K562 (cell line): ENCODE measurements around the gene ATG4D. TPM values are rescaled to one million over a fixed set of nuclear protein-coding genes. Genes with fewer than 3 reads are reported as not detected.
A peak's percentile ranks its signal among the peaks of the same experiment; 100 is the strongest.

Experiments used
- ASH1L ChIP-seq: fragments of 450-650 bp; IDR thresholded peaks from 2 replicates; pipeline ENCODE4 v1.6.1; 2018; ENCODE audit warnings: borderline replicate concordance, mild to moderate bottlenecking, low read depth; ENCODE audit not compliant: partially characterized antibody
- BRCA1 ChIP-seq, 2 experiments: fragments of 450-650 bp in 1 of 2; sonication (generic) in 1 of 2; formaldehyde crosslinking in 1 of 2; IDR thresholded peaks; 2 replicates each; pipeline versions ENCODE4 v1.5.0 to v1.6.1; 2017 to 2020; ENCODE audit warnings: mild to moderate bottlenecking in 1 of 2, missing genetic modification reagents in 1 of 2
- CC2D1A ChIP-seq: fragments of 450-650 bp; IDR thresholded peaks from 2 replicates; pipeline ENCODE4 v1.6.1; 2017; ENCODE audit warnings: mild to moderate bottlenecking
- GTF2F1 ChIP-seq: IDR thresholded peaks from 2 replicates; pipeline ENCODE4 v1.6.1; 2011; ENCODE audit warnings: low read depth, low read length, improper control_type of control experiment
- HCFC1 ChIP-seq: IDR thresholded peaks from 2 replicates; pipeline ENCODE4 v1.6.1; 2012; ENCODE audit warnings: low read depth, low read length, improper control_type of control experiment
- RB1 ChIP-seq: fragments of 450-650 bp; IDR thresholded peaks from 2 replicates; pipeline ENCODE4 v1.6.1; 2017; ENCODE audit warnings: low read depth, mild to moderate bottlenecking
- XRCC3 ChIP-seq: fragments of 450-650 bp; IDR thresholded peaks from 2 replicates; pipeline ENCODE4 v1.6.1; 2017; ENCODE audit warnings: mild to moderate bottlenecking, moderate library complexity
- YY1 ChIP-seq, 3 experiments: IDR thresholded peaks; 2 replicates each; pipeline ENCODE4 v1.6.1; 2011; ENCODE audit warnings: low read length in 2 of 3, mild to moderate bottlenecking in 2 of 3, moderate library complexity in 2 of 3, borderline replicate concordance in 1 of 3, control low read depth in 1 of 3, low read depth in 1 of 3; ENCODE audit not compliant: insufficient read depth in 3 of 3, insufficient replicate concordance in 2 of 3, control insufficient read depth in 1 of 3, insufficient read length in 1 of 3; ENCODE audit errors: extremely low read depth in 1 of 3
- ZNF133 ChIP-seq: fragments of 250-450 bp; sonication (Bioruptor Pico); IDR thresholded peaks from 2 replicates; pipeline ENCODE4 v1.4.0; 2020; ENCODE audit warnings: mild to moderate bottlenecking
- ZNF239 ChIP-seq: fragments of 250-450 bp; sonication (Bioruptor Pico); IDR thresholded peaks from 2 replicates; pipeline ENCODE4 v1.4.0; 2020; ENCODE audit warnings: mild to moderate bottlenecking
- polyA plus RNA-seq, 8 experiments: library from polyadenylated mRNA; depleted of rRNA in 4 of 8; stranded (reverse) in 5 of 8; unstranded in 3 of 8; fragments of >200 nt; fragmentation: Nextera tagmentation in 2 of 8; fragmentation: Illumina TruSeq in 1 of 8; extraction: Ambion mirVana in 2 of 8; extraction: Trizol in 1 of 8; gene quantifications; 2 replicates each; pipeline versions ENCODE4 v1.2.1 to v1.2.3, GENCODE V29; 2011 to 2014; ENCODE audit warnings: inconsistent platforms in 1 of 8, missing spikeins in 1 of 8
- total RNA-seq, 7 experiments: library from RNA; depleted of rRNA in 6 of 7; stranded (reverse); fragments of >200 nt in 6 of 7; fragmentation: Illumina TruSeq in 2 of 7; extraction: Trizol in 2 of 7; gene quantifications; 2 replicates each; pipeline versions ENCODE4 v1.2.1 to v1.2.3, GENCODE V29; 2011 to 2021; ENCODE audit warnings: low replicate concordance in 1 of 7
- TF ChIP-seq, protein P1 (sequence below): sonication (generic); formaldehyde crosslinking; IDR thresholded peaks from 2 replicates; pipeline ENCODE4 v1.8.1; 2023; ENCODE audit warnings: mild to moderate bottlenecking, missing genetic modification reagents
- TF ChIP-seq, protein P2 (sequence below), 2 experiments: fragments of 250-450 bp in 1 of 2; fragments of 450-650 bp in 1 of 2; sonication (Bioruptor Pico) in 1 of 2; IDR thresholded peaks; 2 replicates each; pipeline versions ENCODE4 v1.6.1 to v1.8.0; 2016 to 2021; ENCODE audit warnings: mild to moderate bottlenecking in 2 of 2, moderate library complexity in 2 of 2, missing compliant biosample characterization in 1 of 2, missing genetic modification characterization in 1 of 2
- TF ChIP-seq, protein P3 (sequence below): sonication (generic); formaldehyde crosslinking; IDR thresholded peaks from 2 replicates; pipeline ENCODE4 v1.8.1; 2023; ENCODE audit warnings: missing genetic modification reagents, mild to moderate bottlenecking, borderline replicate concordance
- TF ChIP-seq, protein P4 (sequence below): fragments of 150-350 bp; conservative IDR thresholded peaks from 2 replicates; pipeline ENCODE4 v1.6.1; 2014; ENCODE audit warnings: low read length

ATG4D gene
- total and polyA plus RNA-seq, 9 of the 15 experiments (the other 6 are each of a cell fraction or from before 2014, with no cell fraction given): 0.51 to 66.1 (median 22.9) TPM

DNA sequence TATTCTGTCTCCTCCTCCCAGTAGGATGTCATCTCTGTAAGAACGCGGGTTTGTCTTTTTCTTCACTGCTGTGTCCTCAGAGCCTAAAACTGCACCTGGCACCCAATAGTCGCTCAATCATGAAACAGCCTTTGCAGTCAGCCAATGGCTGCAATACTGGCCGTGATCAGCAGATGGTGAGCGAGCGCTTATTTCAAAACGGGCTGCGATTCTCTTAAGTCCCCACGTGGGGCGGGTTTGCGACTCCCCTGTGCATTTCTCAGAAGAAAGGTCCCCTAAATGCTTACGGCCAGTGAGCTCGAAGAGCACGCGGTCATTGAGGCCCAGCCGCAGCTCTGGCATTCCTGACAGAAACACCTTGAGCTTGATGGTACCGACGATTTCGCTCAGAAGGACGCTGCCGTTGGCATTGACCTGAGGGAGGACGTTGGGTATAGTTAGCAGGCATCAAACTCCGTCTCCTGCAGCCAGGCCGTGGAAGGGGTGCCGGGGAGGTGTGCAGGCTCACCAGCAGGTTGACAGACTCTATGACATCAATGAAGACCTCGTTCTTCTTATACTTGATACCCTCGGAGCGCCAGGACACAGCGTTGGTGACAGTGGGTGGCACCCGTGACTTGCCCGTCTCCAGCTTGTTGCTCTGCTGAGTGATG is 37.4 kb downstream of the ATG4D start (continued):
- peak; percentile 27; the same call in 1 of the 2 replicates for TF ChIP-seq HCFC1
- TF ChIP-seq BRCA1 (IDR thresholded peaks at IDR 0.05): no peak
- TF ChIP-seq BRCA1 (CRISPR knock-in tag; IDR thresholded peaks at IDR 0.05): no peak
- TF ChIP-seq ZNF133 (CRISPR knock-in tag): no peak
- TF ChIP-seq ASH1L: no peak
- no peak for TF ChIP-seq ZNF239 (CRISPR knock-in tag)
- TF ChIP-seq, protein P1, sequence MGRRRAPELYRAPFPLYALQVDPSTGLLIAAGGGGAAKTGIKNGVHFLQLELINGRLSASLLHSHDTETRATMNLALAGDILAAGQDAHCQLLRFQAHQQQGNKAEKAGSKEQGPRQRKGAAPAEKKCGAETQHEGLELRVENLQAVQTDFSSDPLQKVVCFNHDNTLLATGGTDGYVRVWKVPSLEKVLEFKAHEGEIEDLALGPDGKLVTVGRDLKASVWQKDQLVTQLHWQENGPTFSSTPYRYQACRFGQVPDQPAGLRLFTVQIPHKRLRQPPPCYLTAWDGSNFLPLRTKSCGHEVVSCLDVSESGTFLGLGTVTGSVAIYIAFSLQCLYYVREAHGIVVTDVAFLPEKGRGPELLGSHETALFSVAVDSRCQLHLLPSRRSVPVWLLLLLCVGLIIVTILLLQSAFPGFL (CRISPR knock-in tag): no peak
- TF ChIP-seq CC2D1A: peak; percentile 88
- TF ChIP-seq, protein P2, sequence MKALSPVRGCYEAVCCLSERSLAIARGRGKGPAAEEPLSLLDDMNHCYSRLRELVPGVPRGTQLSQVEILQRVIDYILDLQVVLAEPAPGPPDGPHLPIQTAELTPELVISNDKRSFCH (CRISPR knock-in tag; IDR thresholded peaks at IDR 0.05): no peak
- TF ChIP-seq, protein P2 (tag; IDR thresholded peaks at IDR 0.05): no peak
- TF ChIP-seq, protein P3, sequence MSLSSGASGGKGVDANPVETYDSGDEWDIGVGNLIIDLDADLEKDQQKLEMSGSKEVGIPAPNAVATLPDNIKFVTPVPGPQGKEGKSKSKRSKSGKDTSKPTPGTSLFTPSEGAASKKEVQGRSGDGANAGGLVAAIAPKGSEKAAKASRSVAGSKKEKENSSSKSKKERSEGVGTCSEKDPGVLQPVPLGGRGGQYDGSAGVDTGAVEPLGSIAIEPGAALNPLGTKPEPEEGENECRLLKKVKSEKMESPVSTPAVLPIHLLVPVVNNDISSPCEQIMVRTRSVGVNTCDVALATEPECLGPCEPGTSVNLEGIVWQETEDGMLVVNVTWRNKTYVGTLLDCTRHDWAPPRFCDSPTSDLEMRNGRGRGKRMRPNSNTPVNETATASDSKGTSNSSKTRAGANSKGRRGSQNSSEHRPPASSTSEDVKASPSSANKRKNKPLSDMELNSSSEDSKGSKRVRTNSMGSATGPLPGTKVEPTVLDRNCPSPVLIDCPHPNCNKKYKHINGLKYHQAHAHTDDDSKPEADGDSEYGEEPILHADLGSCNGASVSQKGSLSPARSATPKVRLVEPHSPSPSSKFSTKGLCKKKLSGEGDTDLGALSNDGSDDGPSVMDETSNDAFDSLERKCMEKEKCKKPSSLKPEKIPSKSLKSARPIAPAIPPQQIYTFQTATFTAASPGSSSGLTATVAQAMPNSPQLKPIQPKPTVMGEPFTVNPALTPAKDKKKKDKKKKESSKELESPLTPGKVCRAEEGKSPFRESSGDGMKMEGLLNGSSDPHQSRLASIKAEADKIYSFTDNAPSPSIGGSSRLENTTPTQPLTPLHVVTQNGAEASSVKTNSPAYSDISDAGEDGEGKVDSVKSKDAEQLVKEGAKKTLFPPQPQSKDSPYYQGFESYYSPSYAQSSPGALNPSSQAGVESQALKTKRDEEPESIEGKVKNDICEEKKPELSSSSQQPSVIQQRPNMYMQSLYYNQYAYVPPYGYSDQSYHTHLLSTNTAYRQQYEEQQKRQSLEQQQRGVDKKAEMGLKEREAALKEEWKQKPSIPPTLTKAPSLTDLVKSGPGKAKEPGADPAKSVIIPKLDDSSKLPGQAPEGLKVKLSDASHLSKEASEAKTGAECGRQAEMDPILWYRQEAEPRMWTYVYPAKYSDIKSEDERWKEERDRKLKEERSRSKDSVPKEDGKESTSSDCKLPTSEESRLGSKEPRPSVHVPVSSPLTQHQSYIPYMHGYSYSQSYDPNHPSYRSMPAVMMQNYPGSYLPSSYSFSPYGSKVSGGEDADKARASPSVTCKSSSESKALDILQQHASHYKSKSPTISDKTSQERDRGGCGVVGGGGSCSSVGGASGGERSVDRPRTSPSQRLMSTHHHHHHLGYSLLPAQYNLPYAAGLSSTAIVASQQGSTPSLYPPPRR (CRISPR knock-in tag): no peak
- TF ChIP-seq, protein P4, sequence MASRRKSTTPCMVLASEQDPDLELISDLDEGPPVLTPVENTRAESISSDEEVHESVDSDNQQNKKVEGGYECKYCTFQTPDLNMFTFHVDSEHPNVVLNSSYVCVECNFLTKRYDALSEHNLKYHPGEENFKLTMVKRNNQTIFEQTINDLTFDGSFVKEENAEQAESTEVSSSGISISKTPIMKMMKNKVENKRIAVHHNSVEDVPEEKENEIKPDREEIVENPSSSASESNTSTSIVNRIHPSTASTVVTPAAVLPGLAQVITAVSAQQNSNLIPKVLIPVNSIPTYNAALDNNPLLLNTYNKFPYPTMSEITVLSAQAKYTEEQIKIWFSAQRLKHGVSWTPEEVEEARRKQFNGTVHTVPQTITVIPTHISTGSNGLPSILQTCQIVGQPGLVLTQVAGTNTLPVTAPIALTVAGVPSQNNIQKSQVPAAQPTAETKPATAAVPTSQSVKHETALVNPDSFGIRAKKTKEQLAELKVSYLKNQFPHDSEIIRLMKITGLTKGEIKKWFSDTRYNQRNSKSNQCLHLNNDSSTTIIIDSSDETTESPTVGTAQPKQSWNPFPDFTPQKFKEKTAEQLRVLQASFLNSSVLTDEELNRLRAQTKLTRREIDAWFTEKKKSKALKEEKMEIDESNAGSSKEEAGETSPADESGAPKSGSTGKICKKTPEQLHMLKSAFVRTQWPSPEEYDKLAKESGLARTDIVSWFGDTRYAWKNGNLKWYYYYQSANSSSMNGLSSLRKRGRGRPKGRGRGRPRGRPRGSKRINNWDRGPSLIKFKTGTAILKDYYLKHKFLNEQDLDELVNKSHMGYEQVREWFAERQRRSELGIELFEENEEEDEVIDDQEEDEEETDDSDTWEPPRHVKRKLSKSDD: 0 out of 2 replicates have a peak, but pooled peaks have one; percentile 37
- TF ChIP-seq RB1: peak; percentile 82
- TF ChIP-seq GTF2F1: no peak
- TF ChIP-seq XRCC3: no peak
- TF ChIP-seq YY1 (IDR thresholded peaks at IDR 0.05; ENCODE audit: borderline replicate concordance in 1 of 3, control insufficient read depth in 1 of 3, extremely low read depth in 1 of 3, insufficient read depth in 3 of 3, insufficient read length in 1 of 3, insufficient replicate concordance in 2 of 3, low read depth in 1 of 3, low read length in 2 of 3): peak in 2 of 3 experiments; percentile 17 to 58
